ENCODE measurements around the gene SPATA17. TPM values are rescaled to one million over a fixed set of nuclear protein-coding genes. Genes with fewer than 3 reads are reported as not detected.

SPATA17 gene
- total RNA-seq, 6 experiments from 2014 or later = 0.24 to 0.31 TPM; not detected in 4

DNA sequence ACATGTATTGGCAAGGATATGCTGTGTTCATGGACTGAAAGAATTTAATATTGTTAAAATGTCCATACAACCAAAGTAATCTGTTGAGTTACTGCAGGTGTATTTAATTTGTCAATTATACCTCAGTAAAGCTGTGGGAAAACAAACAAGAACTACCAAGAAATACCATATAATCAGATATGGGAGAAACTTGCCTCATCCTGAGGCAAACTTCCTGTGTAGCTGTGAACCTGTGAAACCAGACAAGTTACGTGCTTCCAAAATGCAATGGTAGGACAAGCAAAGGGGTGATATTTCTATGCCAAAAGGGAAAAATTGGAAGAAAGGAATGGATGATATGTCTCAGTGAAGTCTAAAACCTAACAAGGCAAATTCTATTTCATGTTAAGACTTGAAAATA, 174.6 kb downstream of the SPATA17 start:
- ATAC-seq = no peak
- intact Hi-C loops (cut with DNase I) = no loop called here
- WGBS (ENCODE audit: insufficient coverage, low coverage, low lambda C conversion rate, missing lambda C conversion rate) = 40% methylated on average over 1 of the region's 1 CpG
- H3K4me1 ChIP-seq = no peaks in the 10 kb centered on the region
- TF ChIP-seq POLR2A (IDR thresholded peaks at IDR 0.05) = no peak
- TF ChIP-seq, protein P1, sequence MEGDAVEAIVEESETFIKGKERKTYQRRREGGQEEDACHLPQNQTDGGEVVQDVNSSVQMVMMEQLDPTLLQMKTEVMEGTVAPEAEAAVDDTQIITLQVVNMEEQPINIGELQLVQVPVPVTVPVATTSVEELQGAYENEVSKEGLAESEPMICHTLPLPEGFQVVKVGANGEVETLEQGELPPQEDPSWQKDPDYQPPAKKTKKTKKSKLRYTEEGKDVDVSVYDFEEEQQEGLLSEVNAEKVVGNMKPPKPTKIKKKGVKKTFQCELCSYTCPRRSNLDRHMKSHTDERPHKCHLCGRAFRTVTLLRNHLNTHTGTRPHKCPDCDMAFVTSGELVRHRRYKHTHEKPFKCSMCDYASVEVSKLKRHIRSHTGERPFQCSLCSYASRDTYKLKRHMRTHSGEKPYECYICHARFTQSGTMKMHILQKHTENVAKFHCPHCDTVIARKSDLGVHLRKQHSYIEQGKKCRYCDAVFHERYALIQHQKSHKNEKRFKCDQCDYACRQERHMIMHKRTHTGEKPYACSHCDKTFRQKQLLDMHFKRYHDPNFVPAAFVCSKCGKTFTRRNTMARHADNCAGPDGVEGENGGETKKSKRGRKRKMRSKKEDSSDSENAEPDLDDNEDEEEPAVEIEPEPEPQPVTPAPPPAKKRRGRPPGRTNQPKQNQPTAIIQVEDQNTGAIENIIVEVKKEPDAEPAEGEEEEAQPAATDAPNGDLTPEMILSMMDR (IDR thresholded peaks at IDR 0.05) = no peak
- H3K4me3 ChIP-seq = no peak overlapping the region
- H3K27ac ChIP-seq = no peak overlapping the region
- DNase-seq = no peak
- H3K9me3 ChIP-seq = no peaks in the 10 kb centered on the region
- no peaks in the 10 kb centered on the region for H3K27me3 ChIP-seq
- no peaks in the 10 kb centered on the region for H3K36me3 ChIP-seq

DNA sequence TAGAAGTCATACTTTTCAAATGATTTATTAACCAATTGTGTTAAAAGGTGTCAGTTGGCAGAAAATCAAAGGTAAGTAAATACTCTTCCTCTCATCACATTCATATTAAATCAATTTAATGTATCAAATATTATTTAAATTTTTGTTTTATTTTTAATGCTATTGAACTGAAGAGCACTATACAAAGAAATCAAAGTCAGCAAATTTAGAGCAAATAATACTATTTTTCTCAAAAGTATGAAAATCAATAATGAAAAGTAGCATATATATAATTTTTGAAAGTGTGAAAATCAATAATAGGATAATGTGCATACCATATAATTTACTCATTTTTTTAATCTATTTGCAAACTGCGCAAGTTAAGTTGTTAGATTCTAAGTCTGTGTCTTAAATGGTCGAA, 181.0 kb downstream of the SPATA17 start:
- H3K36me3 ChIP-seq = no peaks in the 10 kb centered on the region
- intact Hi-C loops (cut with DNase I) = no loop called here
- ATAC-seq (no peak), DNase-seq (no peak)
- H3K9me3 ChIP-seq = peaks cover 0 to 4% (median 0%) of the 10 kb centered on the region in 4 donors
- no peaks in the 10 kb centered on the region for H3K4me1 ChIP-seq
- H3K27ac ChIP-seq = no peak overlapping the region
- TF ChIP-seq, protein P1 (IDR thresholded peaks at IDR 0.05) = no peak
- no peak for TF ChIP-seq POLR2A (IDR thresholded peaks at IDR 0.05)
- no peak overlapping the region for H3K4me3 ChIP-seq
- H3K27me3 ChIP-seq = no peaks in the 10 kb centered on the region
- 73% methylated on average over 2 of the region's 2 CpGs for WGBS (ENCODE audit: insufficient coverage, low coverage, low lambda C conversion rate, missing lambda C conversion rate)

DNA sequence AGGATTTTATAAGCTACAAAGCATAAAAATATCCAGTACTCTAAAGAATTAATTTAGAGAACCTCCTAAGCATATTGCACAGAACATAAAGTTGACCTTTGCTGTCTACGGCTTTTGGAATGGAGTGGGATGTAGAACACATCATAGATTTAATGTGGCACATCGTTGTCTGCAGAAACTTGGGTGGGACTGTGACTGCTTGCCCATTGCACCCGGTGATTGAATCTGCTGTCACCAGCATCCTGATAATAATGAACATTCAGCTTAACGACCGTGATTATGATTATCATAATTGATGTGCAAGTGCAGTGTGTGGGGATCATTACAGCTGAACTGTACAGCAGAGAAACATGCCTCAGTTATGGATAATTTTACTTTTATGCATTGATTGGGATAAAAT, 181.9 kb downstream of the SPATA17 start:
- ATAC-seq (no peak), DNase-seq (no peak)
- no peak overlapping the region for H3K27ac ChIP-seq
- no peak overlapping the region for H3K4me3 ChIP-seq
- TF ChIP-seq, protein P1 (IDR thresholded peaks at IDR 0.05) = no peak
- no peak for TF ChIP-seq POLR2A (IDR thresholded peaks at IDR 0.05)
- H3K27me3 ChIP-seq = no peaks in the 10 kb centered on the region
- H3K36me3 ChIP-seq = no peaks in the 10 kb centered on the region
- intact Hi-C loops (cut with DNase I) = no loop called here
- 70% methylated on average over 5 of the region's 5 CpGs for WGBS (ENCODE audit: insufficient coverage, low coverage, low lambda C conversion rate, missing lambda C conversion rate)
- H3K4me1 ChIP-seq = no peaks in the 10 kb centered on the region
- peaks cover 0 to 4% (median 0%) of the 10 kb centered on the region in 4 donors for H3K9me3 ChIP-seq

DNA sequence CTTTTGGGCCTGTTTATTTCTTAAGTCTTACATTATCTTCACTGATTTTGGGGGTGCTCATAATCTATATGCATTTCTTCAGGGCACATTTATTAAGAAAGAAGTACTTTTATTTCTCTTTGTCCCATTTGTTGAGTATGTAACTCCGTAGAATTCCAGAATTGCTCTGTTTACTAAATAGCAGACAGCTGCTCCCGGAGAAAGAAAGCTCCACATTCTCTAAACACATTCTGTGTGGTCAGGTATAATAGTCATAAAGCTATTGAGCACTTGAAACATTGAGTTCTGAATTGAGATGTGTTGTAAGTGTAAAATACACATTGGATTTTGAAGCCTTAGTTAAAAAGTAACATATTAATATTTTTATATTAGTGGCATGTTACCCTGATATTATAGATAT, 206.5 kb downstream of the SPATA17 start:
- intact Hi-C loops (cut with DNase I) = no loop called here
- H3K9me3 ChIP-seq = no peaks in the 10 kb centered on the region
- ATAC-seq (no peak), DNase-seq (no peak)
- 66% methylated on average over 2 of the region's 2 CpGs for WGBS (ENCODE audit: insufficient coverage, low coverage, low lambda C conversion rate, missing lambda C conversion rate)
- no peaks in the 10 kb centered on the region for H3K36me3 ChIP-seq
- no peaks in the 10 kb centered on the region for H3K27me3 ChIP-seq
- TF ChIP-seq, protein P1 (IDR thresholded peaks at IDR 0.05) = no peak
- TF ChIP-seq POLR2A (IDR thresholded peaks at IDR 0.05) = no peak
- no peak overlapping the region for H3K4me3 ChIP-seq
- no peak overlapping the region for H3K27ac ChIP-seq
- H3K4me1 ChIP-seq = no peaks in the 10 kb centered on the region

DNA sequence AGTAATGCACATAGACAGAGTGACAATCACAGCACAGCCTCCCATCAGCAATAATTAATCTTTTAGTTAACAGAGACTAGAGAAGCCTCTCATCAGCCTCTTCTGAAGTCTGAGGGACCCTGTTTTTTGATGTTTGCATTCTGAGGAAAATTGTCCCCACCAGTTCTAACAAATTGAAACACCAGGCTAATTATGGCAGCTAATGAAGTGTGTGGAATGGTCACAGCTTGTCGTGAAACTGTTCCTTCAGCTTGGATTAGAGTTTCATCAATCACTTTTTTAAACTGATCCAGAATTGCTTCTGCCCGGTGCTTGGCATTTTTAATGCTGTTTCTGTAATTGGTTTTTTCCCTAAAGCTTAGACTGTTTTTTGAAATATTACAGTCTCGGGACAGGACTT, 208.0 kb downstream of the SPATA17 start:
- Histone ChIP-seq H3K27ac (no peak overlapping the region), H3K4me1 (no peaks in the 10 kb centered on the region), H3K36me3 (no peaks in the 10 kb centered on the region), H3K9me3 (no peaks in the 10 kb centered on the region), H3K27me3 (no peaks in the 10 kb centered on the region), H3K4me3 (no peak overlapping the region)
- no peak for ATAC-seq
- 55% methylated on average over 3 of the region's 3 CpGs for WGBS (ENCODE audit: insufficient coverage, low coverage, low lambda C conversion rate, missing lambda C conversion rate)
- intact Hi-C loops (cut with DNase I) = no loop called here
- DNase-seq = no peak
- TF ChIP-seq, protein P1 (IDR thresholded peaks at IDR 0.05) = no peak
- TF ChIP-seq POLR2A (IDR thresholded peaks at IDR 0.05) = no peak

Data from right lobe of liver (tissue), 6 donors.